H1 (cell line): ENCODE measurements around the gene MED28. TPM values are rescaled to one million over a fixed set of nuclear protein-coding genes. Genes with fewer than 3 reads are reported as not detected.

Experiments
- BCL11A ChIP-seq, 2 experiments: IDR thresholded peaks; one replicate each; pipeline ENCODE4 v1.6.1; 2011; ENCODE audit warnings: low read depth in 2 of 2, low read length in 2 of 2, mild to moderate bottlenecking in 2 of 2
- CHD1 ChIP-seq: IDR thresholded peaks from 2 replicates; pipeline ENCODE4 v1.6.1; 2012; ENCODE audit warnings: low read depth, low read length, improper control_type of control experiment
- FOSL1 ChIP-seq: IDR thresholded peaks from 2 replicates; pipeline ENCODE4 v1.6.1; 2011; ENCODE audit warnings: mild to moderate bottlenecking, low read depth, low read length, moderate library complexity; ENCODE audit not compliant: insufficient read depth
- HDAC6 ChIP-seq: IDR thresholded peaks from one replicate; pipeline ENCODE4 v1.7.1; 2012; ENCODE audit warnings: low read depth, mild to moderate bottlenecking, inconsistent platforms, low read length, moderate library complexity
- NRF1 ChIP-seq: IDR thresholded peaks from 2 replicates; pipeline ENCODE4 v1.6.1; 2011; ENCODE audit warnings: mild to moderate bottlenecking, low read depth, low read length, improper control_type of control experiment
- polyA plus RNA-seq, 7 experiments: library from polyadenylated mRNA; depleted of rRNA in 3 of 7; stranded (reverse) in 5 of 7; unstranded in 2 of 7; fragments of >200 nt in 5 of 7; fragments of 200-250 nt in 2 of 7; gene quantifications; 1 replicate in 5 of 7; 2 replicates in 1 of 7; 4 replicates in 1 of 7; pipeline versions ENCODE4 v1.2.1 to v1.2.3, GENCODE V29; 2011 to 2013; ENCODE audit warnings: missing spikeins in 2 of 7, mixed read lengths in 2 of 7
- total RNA-seq: library from RNA; stranded (reverse); fragmentation: NEBNext Ultra II Directional; extraction: Animal tissue kit (Norgen Biotek cat#: 25700); gene quantifications from 2 replicates; pipeline ENCODE4 v1.2.1, GENCODE V29; 2021
- TF ChIP-seq, protein P1 (sequence below): fragments of 300-600 bp; sonication (generic); IDR thresholded peaks from 2 replicates; pipeline ENCODE4 v1.7.1; 2012; ENCODE audit warnings: low read length, moderate library complexity, mild to moderate bottlenecking, inconsistent platforms; ENCODE audit not compliant: insufficient replicate concordance

The MED28 gene
- total and polyA plus RNA-seq, 2 of the 8 experiments (the other 6 are each of a cell fraction or from before 2014, with no cell fraction given), result 24.0 to 87.1 TPM

DNA sequence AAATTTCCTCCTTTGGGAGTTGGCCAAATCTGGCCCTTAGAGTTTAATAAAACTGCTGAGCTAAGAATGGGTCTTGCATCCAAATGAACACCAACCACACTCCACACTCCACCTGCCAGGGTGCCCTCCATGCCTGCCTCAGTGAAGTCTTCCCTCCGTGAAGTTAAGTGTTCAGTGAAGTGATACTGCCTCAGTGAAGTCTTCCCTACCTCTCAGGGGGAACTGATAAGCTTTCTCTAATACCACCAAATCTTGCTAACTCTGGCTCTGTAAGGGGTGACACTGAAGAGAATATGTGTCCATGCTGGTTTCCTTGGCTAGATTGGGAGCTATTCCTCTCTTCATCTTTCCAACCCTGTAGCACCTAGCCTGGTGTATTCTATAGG is 27.9 kb downstream of the MED28 start (continued):
- TF ChIP-seq, protein P1, sequence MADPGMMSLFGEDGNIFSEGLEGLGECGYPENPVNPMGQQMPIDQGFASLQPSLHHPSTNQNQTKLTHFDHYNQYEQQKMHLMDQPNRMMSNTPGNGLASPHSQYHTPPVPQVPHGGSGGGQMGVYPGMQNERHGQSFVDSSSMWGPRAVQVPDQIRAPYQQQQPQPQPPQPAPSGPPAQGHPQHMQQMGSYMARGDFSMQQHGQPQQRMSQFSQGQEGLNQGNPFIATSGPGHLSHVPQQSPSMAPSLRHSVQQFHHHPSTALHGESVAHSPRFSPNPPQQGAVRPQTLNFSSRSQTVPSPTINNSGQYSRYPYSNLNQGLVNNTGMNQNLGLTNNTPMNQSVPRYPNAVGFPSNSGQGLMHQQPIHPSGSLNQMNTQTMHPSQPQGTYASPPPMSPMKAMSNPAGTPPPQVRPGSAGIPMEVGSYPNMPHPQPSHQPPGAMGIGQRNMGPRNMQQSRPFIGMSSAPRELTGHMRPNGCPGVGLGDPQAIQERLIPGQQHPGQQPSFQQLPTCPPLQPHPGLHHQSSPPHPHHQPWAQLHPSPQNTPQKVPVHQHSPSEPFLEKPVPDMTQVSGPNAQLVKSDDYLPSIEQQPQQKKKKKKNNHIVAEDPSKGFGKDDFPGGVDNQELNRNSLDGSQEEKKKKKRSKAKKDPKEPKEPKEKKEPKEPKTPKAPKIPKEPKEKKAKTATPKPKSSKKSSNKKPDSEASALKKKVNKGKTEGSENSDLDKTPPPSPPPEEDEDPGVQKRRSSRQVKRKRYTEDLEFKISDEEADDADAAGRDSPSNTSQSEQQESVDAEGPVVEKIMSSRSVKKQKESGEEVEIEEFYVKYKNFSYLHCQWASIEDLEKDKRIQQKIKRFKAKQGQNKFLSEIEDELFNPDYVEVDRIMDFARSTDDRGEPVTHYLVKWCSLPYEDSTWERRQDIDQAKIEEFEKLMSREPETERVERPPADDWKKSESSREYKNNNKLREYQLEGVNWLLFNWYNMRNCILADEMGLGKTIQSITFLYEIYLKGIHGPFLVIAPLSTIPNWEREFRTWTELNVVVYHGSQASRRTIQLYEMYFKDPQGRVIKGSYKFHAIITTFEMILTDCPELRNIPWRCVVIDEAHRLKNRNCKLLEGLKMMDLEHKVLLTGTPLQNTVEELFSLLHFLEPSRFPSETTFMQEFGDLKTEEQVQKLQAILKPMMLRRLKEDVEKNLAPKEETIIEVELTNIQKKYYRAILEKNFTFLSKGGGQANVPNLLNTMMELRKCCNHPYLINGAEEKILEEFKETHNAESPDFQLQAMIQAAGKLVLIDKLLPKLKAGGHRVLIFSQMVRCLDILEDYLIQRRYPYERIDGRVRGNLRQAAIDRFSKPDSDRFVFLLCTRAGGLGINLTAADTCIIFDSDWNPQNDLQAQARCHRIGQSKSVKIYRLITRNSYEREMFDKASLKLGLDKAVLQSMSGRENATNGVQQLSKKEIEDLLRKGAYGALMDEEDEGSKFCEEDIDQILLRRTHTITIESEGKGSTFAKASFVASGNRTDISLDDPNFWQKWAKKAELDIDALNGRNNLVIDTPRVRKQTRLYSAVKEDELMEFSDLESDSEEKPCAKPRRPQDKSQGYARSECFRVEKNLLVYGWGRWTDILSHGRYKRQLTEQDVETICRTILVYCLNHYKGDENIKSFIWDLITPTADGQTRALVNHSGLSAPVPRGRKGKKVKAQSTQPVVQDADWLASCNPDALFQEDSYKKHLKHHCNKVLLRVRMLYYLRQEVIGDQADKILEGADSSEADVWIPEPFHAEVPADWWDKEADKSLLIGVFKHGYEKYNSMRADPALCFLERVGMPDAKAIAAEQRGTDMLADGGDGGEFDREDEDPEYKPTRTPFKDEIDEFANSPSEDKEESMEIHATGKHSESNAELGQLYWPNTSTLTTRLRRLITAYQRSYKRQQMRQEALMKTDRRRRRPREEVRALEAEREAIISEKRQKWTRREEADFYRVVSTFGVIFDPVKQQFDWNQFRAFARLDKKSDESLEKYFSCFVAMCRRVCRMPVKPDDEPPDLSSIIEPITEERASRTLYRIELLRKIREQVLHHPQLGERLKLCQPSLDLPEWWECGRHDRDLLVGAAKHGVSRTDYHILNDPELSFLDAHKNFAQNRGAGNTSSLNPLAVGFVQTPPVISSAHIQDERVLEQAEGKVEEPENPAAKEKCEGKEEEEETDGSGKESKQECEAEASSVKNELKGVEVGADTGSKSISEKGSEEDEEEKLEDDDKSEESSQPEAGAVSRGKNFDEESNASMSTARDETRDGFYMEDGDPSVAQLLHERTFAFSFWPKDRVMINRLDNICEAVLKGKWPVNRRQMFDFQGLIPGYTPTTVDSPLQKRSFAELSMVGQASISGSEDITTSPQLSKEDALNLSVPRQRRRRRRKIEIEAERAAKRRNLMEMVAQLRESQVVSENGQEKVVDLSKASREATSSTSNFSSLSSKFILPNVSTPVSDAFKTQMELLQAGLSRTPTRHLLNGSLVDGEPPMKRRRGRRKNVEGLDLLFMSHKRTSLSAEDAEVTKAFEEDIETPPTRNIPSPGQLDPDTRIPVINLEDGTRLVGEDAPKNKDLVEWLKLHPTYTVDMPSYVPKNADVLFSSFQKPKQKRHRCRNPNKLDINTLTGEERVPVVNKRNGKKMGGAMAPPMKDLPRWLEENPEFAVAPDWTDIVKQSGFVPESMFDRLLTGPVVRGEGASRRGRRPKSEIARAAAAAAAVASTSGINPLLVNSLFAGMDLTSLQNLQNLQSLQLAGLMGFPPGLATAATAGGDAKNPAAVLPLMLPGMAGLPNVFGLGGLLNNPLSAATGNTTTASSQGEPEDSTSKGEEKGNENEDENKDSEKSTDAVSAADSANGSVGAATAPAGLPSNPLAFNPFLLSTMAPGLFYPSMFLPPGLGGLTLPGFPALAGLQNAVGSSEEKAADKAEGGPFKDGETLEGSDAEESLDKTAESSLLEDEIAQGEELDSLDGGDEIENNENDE, result no peak
- TF ChIP-seq HDAC6 (no peak), BCL11A (IDR thresholded peaks at IDR 0.05; ENCODE audit: low read depth in 2 of 2, low read length in 2 of 2) (no peak), FOSL1 (no peak), NRF1 (no peak), CHD1 (no peak)
